Embryonic facial prominence (tissue), 1 donor: ENCODE measurements around the gene GRIA3.
"Not testable (repeated sequence)": the region's sequence is repeated elsewhere in the genome, so short reads cannot be mapped to it uniquely, and the experiment has no call there.

Experiments used
- DNase-seq: peaks from one replicate; pipeline ENCODE4 v3.0.0-alpha.2; 2016; ENCODE audit errors: extremely low spot score

GRIA3 gene

DNA sequence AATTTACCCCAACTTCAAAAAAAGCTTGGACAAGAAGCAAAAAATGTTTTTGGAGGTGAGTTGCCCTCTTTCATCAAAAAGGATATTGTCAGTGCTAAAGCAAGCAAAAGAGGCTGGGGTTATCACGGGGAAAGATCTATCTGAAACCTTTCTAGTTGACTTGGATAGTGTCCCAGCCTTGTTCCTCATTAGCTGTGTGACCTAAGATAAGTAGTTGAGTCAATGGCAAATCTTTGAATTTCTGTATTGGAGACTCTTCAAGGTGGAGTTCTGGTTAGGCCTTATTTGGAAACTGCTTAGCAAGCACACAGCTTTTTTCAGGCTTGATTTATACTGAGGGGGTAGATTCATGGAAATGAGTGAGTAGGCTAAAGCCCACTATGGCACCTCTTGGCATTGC, 271.6 kb downstream of the GRIA3 start:
- DNase-seq: no peak

DNA sequence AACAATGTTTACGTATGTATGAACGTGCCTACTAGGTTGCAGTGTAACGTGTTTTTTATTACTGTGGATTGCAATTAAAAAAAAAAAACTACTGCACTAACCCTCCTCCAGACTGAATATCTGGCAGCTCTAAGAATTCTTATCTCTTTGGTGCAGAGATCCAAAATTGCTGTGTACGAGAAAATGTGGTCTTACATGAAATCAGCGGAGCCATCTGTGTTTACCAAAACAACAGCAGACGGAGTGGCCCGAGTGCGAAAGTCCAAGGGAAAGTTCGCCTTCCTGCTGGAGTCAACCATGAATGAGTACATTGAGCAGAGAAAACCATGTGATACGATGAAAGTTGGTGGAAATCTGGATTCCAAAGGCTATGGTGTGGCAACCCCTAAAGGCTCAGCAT, 280.6 kb downstream of the GRIA3 start:
- no peak for DNase-seq

DNA sequence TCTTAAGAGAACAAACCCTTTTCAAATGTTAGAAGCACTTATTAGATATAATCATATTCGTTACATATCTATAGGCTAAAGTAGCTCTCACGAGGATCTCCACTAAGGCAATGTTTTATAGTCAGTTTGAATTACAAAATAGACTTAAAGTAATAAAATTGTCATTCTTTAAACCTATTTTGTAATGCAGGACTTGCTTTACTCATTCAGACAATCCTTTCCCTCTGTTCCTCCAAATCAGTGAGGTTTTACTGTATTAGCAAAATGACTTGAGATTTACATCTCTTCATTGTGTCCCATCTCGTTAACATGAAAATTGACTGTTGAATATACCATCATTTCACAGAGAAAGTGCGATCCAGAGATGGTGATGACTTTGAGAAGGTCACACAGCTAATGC, 284.4 kb downstream of the GRIA3 start:
- DNase-seq: no peak

DNA sequence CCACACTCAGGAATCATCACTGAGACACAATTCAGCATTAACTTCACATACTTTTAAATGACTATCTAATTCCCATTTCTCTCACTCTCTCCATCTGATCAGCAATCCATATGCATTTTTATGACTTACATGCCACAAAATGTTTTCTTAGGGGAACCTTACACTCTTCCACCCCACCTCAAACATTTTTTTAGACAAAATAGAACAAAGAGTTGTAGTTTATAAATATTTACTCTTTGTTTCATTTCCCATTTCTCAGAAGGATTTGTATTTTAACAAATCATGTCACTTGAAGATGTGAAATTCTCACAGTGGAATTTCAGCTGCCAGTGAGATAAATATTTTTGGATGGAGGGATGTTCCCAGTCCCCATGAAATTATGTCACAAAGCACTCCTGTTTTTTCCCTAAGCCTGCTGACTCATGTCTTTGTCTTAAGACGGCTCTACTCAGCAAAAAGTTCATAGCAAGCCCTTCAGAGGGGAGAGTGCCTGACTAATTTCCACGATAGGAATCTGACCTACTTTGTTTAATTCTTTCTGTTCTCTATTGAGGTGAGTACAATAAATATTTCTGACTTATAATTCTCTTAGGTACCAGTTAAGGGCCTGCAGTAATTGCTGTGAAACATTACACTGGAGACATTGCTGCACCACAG, 291.1 kb downstream of the GRIA3 start:
- DNase-seq: no peak

DNA sequence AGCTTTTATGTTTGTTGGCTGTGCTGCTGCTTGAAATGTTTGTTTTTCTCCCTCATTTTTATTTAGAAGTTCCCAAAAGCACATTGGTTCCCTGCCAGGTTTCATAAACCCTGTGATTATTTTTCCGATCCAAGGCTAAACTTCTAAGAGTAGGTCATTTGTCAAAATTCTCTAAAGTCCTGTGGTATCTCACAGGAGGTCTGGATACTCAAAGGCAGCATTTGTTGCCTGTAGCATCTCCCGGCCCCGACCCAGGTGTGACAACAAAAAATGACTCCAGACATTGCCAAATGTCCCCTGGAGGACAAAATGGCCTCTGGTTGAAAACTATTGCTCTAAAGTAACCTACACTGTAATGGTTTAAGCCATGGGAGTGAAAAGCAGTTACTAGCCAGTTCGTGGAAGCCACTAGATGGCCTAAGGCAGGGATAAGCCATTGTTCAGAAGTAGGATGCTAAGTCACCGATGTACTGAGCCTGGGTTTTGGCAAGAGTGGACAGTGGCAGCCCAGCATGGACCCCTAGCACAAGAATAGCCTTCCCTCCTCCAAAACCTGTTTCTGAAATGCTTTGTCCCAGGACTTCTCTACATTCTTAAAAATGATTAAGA, 292.6 kb downstream of the GRIA3 start:
- DNase-seq: no peak

DNA sequence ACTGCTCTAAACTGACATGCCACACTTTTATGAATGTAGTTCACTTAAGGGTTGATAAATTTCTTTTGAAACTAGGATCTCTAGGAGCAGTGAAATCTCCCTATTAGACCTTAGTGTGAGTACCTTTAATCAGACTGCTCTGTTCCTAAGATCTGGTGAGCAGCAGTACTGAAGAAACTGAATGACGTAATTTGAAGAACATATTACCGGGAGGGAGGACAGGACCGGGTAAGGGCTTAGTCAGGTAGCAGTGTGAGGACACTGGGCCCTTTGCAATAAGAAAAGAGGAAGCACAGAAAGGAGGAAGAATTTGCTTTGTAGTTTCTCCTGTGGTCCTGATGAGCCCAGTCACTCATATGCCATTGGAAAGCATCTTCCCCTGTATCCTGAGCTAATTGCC, 293.6 kb downstream of the GRIA3 start:
- no peak for DNase-seq

DNA sequence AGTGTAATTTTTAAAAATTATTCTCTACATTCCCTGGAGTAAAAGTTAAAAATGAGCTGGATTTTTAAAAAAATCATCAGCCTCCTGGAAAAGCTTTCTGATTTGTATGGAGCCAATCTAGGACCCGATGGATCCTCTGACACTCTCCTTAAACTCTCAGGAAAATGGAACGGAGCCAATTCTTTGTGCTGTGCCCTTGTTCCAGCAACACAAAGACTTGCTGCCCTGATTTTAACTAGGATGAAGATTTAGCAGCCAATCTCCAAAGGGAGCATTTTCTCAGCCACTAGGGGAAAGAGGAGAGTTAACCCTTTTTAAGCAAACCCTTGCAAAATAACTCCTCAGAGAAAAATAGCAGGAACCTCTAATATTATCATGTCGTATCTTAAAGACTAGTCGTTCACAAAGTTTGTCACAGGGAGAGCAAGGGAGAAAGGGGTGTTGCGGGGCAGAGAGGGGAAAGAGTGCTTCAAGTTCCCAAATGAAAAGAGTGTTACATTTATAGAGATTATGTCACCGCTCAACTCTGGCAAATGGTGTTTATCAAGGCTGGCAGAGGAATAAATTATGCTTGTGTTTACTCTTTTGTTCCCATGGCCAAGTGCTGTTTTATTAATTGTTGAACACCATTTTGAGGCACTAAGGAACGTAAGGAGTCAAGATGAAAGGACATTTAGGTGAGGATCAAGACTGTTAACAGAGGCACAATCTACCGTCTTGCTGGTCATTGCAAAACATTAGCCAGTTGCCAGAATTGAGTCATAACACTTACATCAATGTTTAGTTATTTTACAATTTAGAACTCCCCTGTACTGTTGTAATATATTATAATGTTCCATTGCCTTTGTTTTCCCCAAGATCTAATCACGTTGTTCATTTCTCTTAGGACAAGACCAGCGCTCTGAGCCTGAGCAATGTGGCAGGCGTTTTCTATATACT, 298.1 kb downstream of the GRIA3 start:
- no peak for DNase-seq

DNA sequence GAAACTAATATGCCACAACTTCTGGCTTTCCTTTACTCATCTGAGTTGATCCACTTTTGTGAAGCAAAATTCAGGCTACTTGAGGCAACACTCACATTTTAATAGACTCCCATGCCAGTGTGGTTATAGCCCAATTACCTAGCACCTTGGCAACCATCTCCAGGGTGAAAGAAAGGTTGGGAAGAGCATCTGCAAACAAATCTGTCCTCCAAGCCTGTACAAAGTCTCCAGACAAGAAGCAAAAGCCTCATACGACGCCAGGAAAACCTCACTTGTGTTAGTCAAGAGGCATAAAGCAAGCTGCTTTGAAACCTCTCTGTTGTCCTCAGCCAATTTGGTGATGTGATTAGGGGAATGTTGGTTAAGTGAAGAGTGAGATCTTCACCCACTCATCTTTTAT, 302.2 kb downstream of the GRIA3 start:
- DNase-seq: no peak

DNA sequence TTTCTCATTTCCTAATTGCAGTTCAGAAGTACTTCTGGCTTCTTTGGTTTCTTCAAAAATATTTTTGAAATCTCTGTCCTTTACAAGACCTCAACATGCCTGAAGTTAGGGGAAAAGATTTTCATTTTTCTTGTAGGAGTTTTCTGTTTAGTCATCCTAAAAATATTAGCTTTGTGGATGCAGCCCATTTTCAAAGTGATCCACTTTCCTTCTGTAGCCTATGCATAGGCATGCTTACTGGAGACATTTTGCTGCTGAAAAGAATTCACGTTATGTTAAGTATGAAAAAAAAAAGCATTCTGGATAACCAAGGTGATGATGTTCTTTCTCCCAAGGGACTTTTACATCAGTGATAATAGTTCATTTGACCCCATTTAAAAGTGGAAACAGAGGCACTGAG, 303.2 kb downstream of the GRIA3 start:
- DNase-seq: no peak

DNA sequence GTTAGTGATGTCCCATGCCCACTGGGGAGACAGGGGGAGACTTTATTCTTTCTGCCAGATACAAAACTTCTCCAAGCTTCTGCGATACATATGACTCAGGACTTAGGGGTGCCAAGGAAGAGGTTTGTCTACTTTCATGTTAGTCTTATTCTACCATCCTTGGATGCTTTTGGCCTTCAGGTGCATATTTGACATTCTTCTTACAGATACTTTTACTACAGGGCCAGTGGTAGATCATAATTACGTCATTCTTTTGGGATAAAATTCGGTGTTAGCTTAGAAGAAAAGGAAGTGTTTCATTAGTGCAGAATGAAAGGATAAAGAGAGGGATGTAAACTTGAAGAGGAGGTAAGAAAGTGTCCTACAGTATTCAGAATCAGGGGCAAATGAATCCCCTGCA, 303.6 kb downstream of the GRIA3 start:
- DNase-seq: no peak

DNA sequence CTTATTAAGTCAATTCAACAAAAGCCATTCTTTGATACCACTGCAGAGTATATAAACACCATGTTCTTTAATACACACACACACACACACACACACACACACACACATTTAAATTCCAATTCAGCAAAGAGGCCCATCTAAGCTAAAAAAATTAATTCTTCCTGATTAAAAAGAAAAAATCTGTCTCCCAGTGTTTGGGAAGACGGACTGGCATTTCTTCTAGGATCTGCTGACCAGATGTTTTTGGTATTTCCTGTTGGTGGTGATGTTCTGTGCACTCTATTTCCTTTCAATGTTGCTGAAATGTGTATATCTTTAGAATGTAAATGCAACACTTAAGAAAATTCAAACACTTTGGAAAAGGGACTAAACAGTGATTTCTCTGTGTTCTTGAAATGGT, 304.9 kb downstream of the GRIA3 start:
- DNase-seq: no peak

DNA sequence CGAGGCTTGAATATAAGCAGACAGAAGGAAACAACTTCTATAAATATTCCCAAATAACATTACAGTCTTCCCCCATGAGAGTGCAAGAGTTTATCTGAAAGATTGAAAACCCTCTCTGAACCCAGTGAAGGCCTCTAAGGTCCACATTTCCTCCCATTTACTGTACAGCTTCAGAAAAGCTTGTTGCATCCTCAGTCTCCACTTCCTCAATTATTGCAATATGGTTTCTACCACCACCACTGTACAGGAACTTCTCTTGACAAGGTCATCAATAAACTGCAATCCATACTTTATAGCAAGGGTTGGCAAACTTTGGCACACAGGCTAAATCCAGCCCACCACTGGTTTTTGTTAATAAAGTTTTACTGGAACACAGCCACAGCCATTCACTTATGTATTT, 309.8 kb downstream of the GRIA3 start:
- DNase-seq: no peak

DNA sequence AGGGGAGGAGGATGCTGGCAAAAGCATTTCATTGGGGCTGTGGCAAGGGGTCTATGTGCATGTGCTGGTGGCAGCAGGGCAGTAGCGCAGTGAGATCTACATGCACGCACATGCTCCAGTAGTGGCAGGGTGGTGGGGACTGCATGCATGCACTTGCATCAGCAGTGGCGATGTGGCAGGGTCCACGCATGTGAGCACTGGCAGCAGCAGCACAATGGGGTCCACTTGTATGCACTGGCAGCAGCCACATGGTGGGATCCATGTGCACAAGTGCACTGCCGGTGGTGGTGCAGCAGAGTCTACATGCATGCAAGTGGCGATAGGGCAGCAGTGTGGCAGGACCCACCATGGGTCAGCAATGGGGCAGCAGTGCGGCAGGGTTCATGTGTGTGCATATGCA, 315.7 kb downstream of the GRIA3 start:
- DNase-seq: no peak

DNA sequence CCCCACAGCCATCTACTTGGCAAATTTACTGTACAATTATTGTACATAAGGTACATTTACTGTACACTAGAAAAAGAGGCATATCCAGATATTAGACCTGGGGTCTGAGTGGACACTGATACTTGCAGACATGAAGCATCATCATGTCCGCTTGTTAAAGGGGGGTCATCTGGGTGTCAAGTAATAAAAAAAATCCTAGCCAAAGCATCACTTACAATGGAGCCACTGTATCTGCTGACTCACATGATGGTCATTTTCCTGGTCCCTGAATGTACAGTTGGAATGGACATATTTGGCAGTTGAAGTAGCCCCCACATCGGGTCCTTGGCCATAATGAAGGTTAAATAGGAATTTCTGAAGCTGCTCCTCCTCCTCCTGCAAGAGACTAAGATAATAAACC, 320.0 kb downstream of the GRIA3 start:
- DNase-seq: no peak

DNA sequence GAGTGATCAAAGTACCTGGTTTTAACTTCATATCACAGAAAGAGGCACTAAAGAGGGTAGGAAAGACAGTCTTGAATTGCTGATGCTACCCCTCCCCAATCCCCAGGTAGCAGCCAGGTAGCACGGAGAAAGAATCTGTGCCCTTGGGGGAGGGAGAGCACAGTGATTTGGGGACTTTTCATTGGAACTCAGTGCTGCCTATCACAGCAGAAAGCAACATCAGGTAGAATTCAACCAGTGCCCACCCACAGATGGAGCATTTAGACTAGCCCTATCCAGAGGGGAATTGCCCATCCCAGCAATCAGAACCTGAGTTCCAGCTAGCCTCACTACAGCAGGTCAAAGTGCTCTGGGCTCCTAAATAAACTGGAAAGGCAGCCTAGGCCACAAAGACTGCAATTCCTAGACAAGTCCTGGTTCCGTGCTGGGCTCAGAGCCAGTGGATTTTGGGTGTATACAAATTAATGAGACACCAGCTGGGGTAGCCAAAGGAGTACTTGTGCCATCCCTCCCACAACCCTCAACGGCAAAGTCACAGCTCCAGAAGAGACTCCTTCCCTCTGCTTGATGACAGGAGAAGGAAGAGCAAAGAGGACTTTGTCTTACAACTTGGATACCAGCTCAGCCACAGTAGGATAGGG, 320.7 kb downstream of the GRIA3 start:
- no peak for DNase-seq

DNA sequence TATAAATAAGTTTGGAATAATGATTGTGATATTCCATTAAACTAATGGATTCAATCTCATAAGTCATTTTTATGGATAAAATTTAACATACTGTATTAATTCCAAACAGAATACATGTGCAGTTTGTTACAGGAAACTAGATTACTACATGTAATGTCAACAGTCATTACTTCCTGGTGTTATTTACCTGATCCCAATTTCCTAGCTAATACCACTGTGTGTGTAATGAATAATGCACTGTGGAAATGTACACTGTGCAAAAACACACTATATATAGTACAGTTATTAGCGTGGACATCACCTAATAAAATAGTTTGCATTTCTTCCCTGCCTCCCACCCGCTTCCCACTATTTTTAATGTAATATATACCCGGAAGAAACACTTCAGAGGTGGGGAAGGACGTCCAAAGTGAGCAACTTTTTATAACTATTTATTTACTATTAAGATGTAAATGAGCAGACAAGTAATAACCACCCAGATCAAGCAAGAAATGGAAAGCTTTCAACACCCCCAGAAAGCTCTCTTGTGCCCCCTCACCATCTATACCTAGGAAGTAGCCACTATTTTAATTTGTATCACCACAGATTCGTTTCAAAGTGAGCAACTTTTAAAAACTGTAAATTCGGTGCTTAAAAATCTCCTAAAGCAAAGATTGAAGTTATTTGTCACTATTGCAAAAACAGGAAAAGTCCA, 329.7 kb downstream of the GRIA3 start:
- DNase-seq: no peak

DNA sequence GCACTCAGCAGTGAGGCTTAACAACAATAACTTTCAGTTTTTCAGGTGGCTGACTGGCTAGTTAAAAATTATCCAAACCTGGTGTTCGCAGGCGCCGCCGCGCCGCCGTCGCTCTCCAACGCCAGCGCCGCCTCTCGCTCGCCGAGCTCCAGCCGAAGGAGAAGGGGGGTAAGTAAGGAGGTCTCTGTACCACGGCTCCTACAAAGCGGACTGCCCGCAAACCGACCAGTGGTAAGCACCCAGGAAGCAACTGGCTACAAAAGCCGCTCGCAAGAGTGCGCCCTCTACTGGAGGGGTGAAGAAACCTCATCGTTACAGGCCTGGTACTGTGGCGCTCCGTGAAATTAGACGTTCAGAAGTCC, 330.2 kb downstream of the GRIA3 start:
- not testable (repeated sequence) for DNase-seq

DNA sequence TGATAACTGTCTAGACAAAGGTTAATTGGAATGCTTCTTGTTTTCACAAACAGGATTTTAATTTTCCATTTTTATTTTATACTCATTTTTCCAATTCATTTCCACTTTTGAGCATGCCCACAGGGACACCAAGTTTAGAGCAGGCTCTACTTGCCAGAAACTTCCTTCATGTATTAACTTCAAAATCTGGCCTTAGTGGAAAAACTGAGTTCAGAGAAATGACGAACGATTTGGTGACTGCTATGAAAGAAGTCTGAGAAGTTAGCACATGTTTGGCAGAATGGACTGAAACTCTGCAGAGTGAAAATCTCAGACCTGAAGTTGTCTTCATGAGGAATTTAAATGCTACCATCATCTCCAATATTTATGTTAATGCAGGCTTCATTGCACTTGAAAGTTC, 334.7 kb downstream of the GRIA3 start:
- no peak for DNase-seq

DNA sequence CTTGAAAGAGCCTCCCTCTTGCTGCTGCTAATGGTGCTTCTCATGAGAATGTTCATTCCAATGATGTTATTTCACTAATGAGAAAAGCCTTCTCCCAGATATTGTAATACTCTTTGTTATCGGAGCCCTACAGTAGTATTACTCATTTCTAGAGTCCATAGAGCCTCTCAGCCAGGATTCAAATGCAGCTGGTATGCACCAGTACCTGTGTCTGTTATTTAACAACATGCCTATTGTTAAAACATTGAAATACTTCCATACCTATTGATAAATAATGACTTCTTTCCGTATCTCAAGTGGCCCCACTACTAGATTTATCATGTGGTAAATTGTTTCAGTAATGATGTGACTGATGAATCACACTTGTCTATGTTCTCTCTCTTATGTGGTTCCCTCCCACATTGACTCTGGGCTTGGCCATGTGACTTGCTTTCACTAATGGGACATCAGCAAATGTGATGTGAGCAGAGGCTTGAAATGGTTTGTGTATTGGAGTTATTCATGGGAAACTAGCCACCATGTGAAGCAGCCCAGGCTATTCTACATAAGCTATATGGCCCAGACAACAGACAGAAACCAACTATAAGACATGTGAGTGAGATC, 341.1 kb downstream of the GRIA3 start:
- no peak for DNase-seq

DNA sequence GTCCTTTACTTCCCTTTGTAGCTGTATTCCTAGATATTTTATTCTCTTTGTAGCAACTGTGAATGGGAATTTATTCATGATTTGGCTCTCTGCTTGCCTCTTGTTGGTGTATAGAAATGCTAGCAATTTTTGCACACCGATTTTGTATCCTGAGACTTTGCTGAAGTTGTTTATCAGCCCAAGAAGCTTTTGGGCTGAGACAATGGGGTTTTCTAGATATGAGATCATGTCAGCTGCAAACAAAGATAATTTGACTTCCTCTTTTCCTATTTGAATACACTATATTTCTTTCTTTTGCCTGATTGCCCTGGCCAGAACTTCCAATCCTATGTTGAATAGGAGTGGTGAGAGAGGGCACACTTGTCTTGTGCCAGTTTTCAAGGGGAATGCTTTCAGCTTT, 346.6 kb downstream of the GRIA3 start:
- not testable (repeated sequence) for DNase-seq
